Right atrium auricular region (tissue), 2 donors: ENCODE results near the gene TBC1D2. TPM values are rescaled to one million over a fixed set of nuclear protein-coding genes. Genes with fewer than 3 reads are reported as not detected.

Experiments used
- DNase-seq: peaks from one replicate; pipeline ENCODE4 v3.0.0-alpha.2; 2019; ENCODE audit warnings: low spot score
- H3K27ac ChIP-seq, 2 donors: fragments of 200-600 bp; sonication (generic); 1 replicate in 1 of 2; 2 replicates in 1 of 2; pipeline ENCODE4 v1.5.1; 2016 to 2019
- H3K27me3 ChIP-seq, 2 donors: fragments of 200-600 bp; sonication (generic); one replicate each; pipeline versions ENCODE4 v1.5.1 to v1.6.0; 2017 to 2019
- H3K36me3 ChIP-seq: fragments of 200-600 bp; sonication (generic); one replicate; pipeline ENCODE4 v1.5.1; 2016
- H3K4me1 ChIP-seq, 2 donors: fragments of 200-600 bp; sonication (generic); one replicate each; pipeline versions ENCODE4 v1.5.1 to v1.6.0; 2017 to 2019
- H3K4me3 ChIP-seq, 2 donors: fragments of 200-600 bp; sonication (generic); 1 replicate in 1 of 2; 2 replicates in 1 of 2; pipeline ENCODE4 v1.5.1; 2017 to 2019; ENCODE audit warnings: mild to moderate bottlenecking in 1 of 2, moderate library complexity in 1 of 2
- H3K9me3 ChIP-seq, 2 donors: fragments of 200-600 bp; sonication (generic); one replicate each; pipeline ENCODE4 v1.5.1; 2019
- total RNA-seq, 2 donors: library from RNA; depleted of rRNA; stranded (reverse); fragments of >200 nt; gene quantifications; one replicate each; pipeline ENCODE4 v1.1.0, GENCODE V29; 2016
- TF ChIP-seq, protein P1 (sequence below), 2 donors: fragments of 200-600 bp; sonication (generic); IDR thresholded peaks; one replicate each; pipeline ENCODE4 v1.5.1; 2019; ENCODE audit warnings: antibody characterized with exemption in 2 of 2

TBC1D2 gene
- total RNA-seq, 2 donors from 2014 or later, result 2.6 to 4.6 TPM

DNA sequence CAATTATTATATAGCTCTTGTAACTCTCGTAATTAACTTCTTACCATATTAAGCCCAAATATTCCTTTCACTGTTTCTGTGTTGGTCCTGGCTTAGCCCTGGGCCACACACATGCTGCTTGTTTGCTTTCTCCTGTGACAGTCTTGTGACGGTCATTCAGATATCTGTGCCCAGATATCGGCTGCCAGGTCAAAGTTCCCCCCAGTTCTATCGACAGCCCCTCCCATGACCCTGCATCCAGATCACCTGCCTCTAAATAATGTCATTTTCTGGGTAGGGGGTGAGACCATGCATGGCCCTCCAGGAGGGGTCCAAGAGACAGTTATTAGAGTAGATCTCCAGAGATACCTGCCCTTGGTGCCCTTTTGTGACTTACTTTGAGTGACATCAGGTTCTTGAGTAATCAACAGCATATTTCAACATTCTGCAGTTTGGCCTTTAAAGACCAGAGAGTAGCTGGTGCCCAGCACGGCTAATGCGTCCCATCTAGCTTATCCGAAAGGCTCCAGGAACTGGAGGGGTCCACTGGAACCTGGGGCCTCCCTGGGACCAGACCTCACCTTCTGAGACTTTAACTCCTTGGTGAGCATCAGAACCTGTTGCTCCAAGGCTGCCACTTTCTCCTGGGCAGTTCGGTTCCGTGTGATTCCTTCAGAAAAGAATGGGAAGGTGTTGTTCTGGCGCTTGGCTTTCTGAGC lies 26.9 kb downstream of the TBC1D2 start:
- H3K27ac ChIP-seq, result no peak overlapping the region
- no peak for DNase-seq
- peaks cover 19% of the 10 kb centered on the region for H3K36me3 ChIP-seq
- no peaks in the 10 kb centered on the region for H3K27me3 ChIP-seq
- H3K4me3 ChIP-seq, result no peak overlapping the region
- TF ChIP-seq, protein P1, sequence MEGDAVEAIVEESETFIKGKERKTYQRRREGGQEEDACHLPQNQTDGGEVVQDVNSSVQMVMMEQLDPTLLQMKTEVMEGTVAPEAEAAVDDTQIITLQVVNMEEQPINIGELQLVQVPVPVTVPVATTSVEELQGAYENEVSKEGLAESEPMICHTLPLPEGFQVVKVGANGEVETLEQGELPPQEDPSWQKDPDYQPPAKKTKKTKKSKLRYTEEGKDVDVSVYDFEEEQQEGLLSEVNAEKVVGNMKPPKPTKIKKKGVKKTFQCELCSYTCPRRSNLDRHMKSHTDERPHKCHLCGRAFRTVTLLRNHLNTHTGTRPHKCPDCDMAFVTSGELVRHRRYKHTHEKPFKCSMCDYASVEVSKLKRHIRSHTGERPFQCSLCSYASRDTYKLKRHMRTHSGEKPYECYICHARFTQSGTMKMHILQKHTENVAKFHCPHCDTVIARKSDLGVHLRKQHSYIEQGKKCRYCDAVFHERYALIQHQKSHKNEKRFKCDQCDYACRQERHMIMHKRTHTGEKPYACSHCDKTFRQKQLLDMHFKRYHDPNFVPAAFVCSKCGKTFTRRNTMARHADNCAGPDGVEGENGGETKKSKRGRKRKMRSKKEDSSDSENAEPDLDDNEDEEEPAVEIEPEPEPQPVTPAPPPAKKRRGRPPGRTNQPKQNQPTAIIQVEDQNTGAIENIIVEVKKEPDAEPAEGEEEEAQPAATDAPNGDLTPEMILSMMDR (IDR thresholded peaks at IDR 0.05), result no peak
- peaks cover 0 to 2% of the 10 kb centered on the region in 2 donors for H3K4me1 ChIP-seq
- H3K9me3 ChIP-seq, result no peaks in the 10 kb centered on the region

DNA sequence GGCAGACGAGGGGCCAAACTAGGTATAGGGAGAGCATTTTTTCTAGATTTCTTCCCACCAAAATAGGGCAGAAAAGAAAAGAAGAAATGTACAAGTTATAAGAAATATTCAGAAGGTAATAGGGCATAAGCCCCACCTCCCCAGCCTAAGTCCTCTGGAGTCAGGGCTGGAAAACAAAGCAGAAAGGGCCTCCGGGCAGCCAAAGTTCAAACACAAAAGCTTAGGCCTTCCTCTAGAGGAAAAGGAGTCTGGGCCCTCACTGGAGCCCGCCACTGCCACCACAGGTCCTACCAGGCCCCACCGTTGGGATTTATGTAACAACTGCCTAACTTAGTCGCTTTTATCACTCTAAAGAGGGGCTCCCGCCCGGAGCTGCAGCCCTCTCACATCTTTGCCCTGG lies 27.6 kb downstream of the TBC1D2 start:
- peaks cover 19% of the 10 kb centered on the region for H3K36me3 ChIP-seq
- no peak overlapping the region for H3K27ac ChIP-seq
- no peak overlapping the region for H3K4me3 ChIP-seq
- H3K27me3 ChIP-seq, result no peaks in the 10 kb centered on the region
- no peak for DNase-seq
- TF ChIP-seq, protein P1 (IDR thresholded peaks at IDR 0.05), result no peak
- no peaks in the 10 kb centered on the region for H3K9me3 ChIP-seq
- peaks cover 0 to 8% of the 10 kb centered on the region in 2 donors for H3K4me1 ChIP-seq

- Histone ChIP-seq H3K9me3 (no peaks in the 10 kb centered on the region), H3K27ac (no peak overlapping the region), H3K4me1 (peaks cover 0 to 9% of the 10 kb centered on the region in 2 donors), H3K36me3 (peaks cover 19% of the 10 kb centered on the region), H3K27me3 (no peaks in the 10 kb centered on the region), H3K4me3 (no peak overlapping the region)
- TF ChIP-seq, protein P1 (IDR thresholded peaks at IDR 0.05), result no peak
- no peak for DNase-seq
These were observed 28.5 kb downstream of the TBC1D2 start for GRCh38 chr9:98226957-98227356.

DNA sequence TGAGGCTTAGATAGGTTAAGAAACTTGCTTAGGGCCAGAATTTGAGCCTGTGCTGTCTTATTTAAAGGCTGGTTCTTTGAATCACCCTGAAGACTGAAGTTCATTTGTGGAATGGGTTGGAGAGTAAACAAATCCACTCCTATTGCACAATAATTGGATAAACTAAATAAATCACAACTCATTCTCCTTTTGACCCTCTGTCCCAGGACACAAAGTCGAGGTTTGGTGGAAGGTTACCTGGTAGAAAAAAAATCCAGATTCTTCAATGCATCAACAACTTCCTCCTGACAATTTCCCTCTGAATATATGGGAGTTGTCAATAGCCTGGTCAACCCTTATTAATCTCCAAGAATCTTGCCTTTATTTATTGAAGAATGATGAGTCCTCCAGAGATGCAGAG lies 28.9 kb downstream of the TBC1D2 start:
- H3K27me3 ChIP-seq, result no peaks in the 10 kb centered on the region
- H3K9me3 ChIP-seq, result no peaks in the 10 kb centered on the region
- DNase-seq, result no peak
- peaks cover 0 to 9% of the 10 kb centered on the region in 2 donors for H3K4me1 ChIP-seq
- H3K36me3 ChIP-seq, result peaks cover 19% of the 10 kb centered on the region
- TF ChIP-seq, protein P1 (IDR thresholded peaks at IDR 0.05), result no peak
- H3K27ac ChIP-seq, result no peak overlapping the region
- no peak overlapping the region for H3K4me3 ChIP-seq

DNA sequence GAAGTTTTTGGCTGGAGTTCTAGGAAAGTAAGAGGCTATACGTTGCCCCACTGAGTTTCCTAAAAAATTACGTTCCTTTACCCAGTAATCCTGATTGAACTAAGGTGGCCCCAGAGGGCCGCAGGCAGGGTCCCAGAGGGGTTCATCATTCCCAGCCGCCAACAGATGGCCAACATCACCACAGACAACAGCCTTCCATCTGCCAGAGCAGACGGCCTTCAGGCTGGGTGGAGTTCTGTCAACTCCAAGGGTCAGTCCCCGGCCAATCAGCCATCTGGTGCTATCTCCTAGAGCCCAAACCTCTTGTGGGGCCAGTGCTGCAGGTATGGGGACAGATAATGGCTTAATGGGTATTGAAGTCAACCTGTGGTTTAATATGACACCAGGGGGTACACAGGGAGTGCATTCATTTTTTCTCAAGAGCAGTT lies 30.4 kb downstream of the TBC1D2 start:
- peaks cover 25% of the 10 kb centered on the region for H3K36me3 ChIP-seq
- H3K4me3 ChIP-seq, result no peak overlapping the region
- no peaks in the 10 kb centered on the region for H3K27me3 ChIP-seq
- DNase-seq, result no peak
- H3K9me3 ChIP-seq, result no peaks in the 10 kb centered on the region
- no peak overlapping the region for H3K27ac ChIP-seq
- H3K4me1 ChIP-seq, result peaks cover 0 to 9% of the 10 kb centered on the region in 2 donors
- TF ChIP-seq, protein P1 (IDR thresholded peaks at IDR 0.05), result no peak
